Skeletal muscle tissue (tissue), 4 donors: ENCODE measurements around the gene MAF. TPM values are rescaled to one million over a fixed set of nuclear protein-coding genes. Genes with fewer than 3 reads are reported as not detected.
A peak's percentile ranks its signal among the peaks of the same experiment; 100 is the strongest.

Experiments
- H3K27ac ChIP-seq: one replicate; pipeline ENCODE4 v1.7.0; 2013; ENCODE audit warnings: mild to moderate bottlenecking, low read depth, low read length, inconsistent platforms
- H3K27me3 ChIP-seq, 3 donors: one replicate each; pipeline ENCODE4 v1.7.0; 2013; ENCODE audit warnings: low read length in 3 of 3; ENCODE audit not compliant: control insufficient read depth in 3 of 3, insufficient read depth in 3 of 3
- H3K36me3 ChIP-seq, 3 donors: one replicate each; pipeline ENCODE4 v1.7.0; 2013; ENCODE audit warnings: low read length in 3 of 3; ENCODE audit not compliant: control insufficient read depth in 3 of 3, insufficient read depth in 3 of 3
- H3K4me1 ChIP-seq, 3 donors: one replicate each; pipeline ENCODE4 v1.7.0; 2013; ENCODE audit warnings: low read length in 3 of 3, mild to moderate bottlenecking in 3 of 3; ENCODE audit not compliant: control insufficient read depth in 3 of 3, insufficient read depth in 3 of 3
- H3K4me3 ChIP-seq, 3 donors: one replicate each; pipeline ENCODE4 v1.7.0; 2013; ENCODE audit warnings: low read length in 3 of 3
- H3K9ac ChIP-seq, 3 donors: one replicate each; pipeline ENCODE4 v1.7.0; 2013; ENCODE audit warnings: low read length in 3 of 3, mild to moderate bottlenecking in 3 of 3, moderate library complexity in 2 of 3, low read depth in 1 of 3
- H3K9me3 ChIP-seq, 3 donors: one replicate each; pipeline ENCODE4 v1.7.0; 2013; ENCODE audit warnings: low read length in 3 of 3; ENCODE audit not compliant: control insufficient read depth in 3 of 3
- total RNA-seq: library from RNA; depleted of rRNA; stranded (reverse); fragments of >200 nt; gene quantifications from one replicate; pipeline ENCODE4 v1.2.3, GENCODE V29; 2014
- donor health status: Osteomylitis.

Gene MAF
- total RNA-seq: 17.2 TPM

DNA sequence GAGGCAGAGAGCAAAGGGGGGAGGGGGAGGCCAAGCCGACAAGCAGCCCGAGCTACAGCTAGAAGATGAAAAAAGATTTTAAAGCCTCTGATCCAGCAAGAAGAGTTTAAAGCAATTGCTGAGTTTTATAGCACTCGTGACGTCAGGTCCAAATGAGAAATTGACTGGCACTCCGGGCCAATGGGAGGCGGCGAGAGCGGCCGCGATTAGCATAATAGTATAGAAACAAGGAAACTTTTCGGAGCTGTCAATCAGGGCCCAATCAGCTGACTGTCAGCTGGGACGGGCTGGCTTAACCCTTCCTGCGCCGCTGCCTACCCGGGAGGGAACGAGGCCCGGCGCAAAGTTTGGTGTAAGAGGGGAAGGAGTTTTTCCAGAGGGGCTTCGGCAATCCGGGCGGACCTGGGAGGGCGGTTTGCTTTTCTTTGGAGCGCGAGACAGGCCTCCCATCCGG is at the start of gene MAF:
TSS of gene MAF (minus strand) at position 100 of the 454 bp plus-strand sequence. CDS start 835 bp downstream, outside the sequence.
- peak within 1 kb of the TSS; percentile 96 to 98 (median 97) for H3K9ac ChIP-seq
- H3K4me3 ChIP-seq: peak within 1 kb of the TSS; percentile 88 to 95 (median 89)
- H3K27ac ChIP-seq: peak within 1 kb of the TSS; percentile 98

DNA sequence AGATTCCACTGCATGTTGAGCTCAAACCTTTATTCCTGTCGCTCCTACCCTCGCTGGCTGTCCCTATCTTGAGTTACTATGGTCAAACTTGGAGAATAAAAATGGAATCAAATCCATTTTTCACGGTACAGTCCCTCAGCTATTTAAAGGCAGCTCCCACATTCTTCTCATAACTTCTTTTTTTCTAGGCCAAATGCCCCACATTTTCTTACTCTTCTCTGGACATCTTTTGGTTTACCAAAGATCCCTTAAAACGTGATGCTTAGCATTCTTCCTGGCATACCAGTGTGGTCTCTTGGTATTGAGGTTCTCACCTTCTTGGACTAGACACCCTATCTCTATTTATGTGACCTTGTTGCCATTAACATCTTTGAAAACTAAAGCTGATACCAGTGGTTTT is 48.3 kb upstream of the MAF start:
- H3K36me3 ChIP-seq: no peaks in the 10 kb centered on the region
- peaks cover 0 to 7% (median 0%) of the 10 kb centered on the region in 3 donors for H3K27me3 ChIP-seq
- no peak overlapping the region for H3K4me3 ChIP-seq
- no peak overlapping the region for H3K9ac ChIP-seq
- peaks cover 0 to 2% (median 2%) of the 10 kb centered on the region in 3 donors for H3K4me1 ChIP-seq
- no peaks in the 10 kb centered on the region for H3K9me3 ChIP-seq
- no peak overlapping the region for H3K27ac ChIP-seq

More for the DNA sequence above, at the start of gene MAF:
- Histone ChIP-seq H3K27me3 (no peaks in the 10 kb centered on the region), H3K9me3 (no peaks in the 10 kb centered on the region), H3K36me3 (peaks cover 2 to 5% (median 3%) of the 10 kb centered on the region in 3 donors), H3K4me1 (peaks cover 9 to 10% (median 10%) of the 10 kb centered on the region in 3 donors)

GRCh38 chr16:79647586-79647985 is 47.0 kb upstream of the MAF start:
- H3K9ac ChIP-seq: no peak overlapping the region
- H3K9me3 ChIP-seq: no peaks in the 10 kb centered on the region
- no peaks in the 10 kb centered on the region for H3K4me1 ChIP-seq
- H3K4me3 ChIP-seq: no peak overlapping the region
- no peaks in the 10 kb centered on the region for H3K36me3 ChIP-seq
- peaks cover 0 to 4% (median 0%) of the 10 kb centered on the region in 3 donors for H3K27me3 ChIP-seq
- H3K27ac ChIP-seq: no peak overlapping the region

DNA sequence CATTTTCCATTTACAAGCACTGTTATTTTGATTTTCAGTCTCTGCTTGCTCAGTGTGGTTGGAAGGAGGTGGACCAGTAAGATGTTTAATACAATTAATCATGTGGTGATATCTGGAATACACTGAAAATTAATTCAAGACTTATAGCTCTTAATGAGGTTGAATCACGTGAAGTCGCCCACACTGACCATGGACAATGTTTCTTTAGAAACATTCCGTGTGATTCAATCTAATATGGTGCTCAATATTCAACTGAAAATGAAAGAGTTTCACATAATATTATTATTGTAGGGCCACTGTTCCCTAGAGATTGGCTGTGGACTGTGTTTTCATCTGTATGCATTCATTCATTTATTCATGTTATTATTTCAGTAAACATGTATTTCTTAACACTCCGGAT is 45.2 kb upstream of the MAF start:
- peaks cover 0 to 4% (median 0%) of the 10 kb centered on the region in 3 donors for H3K27me3 ChIP-seq
- no peak overlapping the region for H3K9ac ChIP-seq
- no peaks in the 10 kb centered on the region for H3K9me3 ChIP-seq
- no peak overlapping the region for H3K4me3 ChIP-seq
- H3K27ac ChIP-seq: no peak overlapping the region
- H3K4me1 ChIP-seq: peaks cover 0 to 5% (median under 1%) of the 10 kb centered on the region in 3 donors
- no peaks in the 10 kb centered on the region for H3K36me3 ChIP-seq

GRCh38 chr16:79644971-79645667 is 44.6 kb upstream of the MAF start:
- Histone ChIP-seq H3K4me3 (no peak overlapping the region), H3K4me1 (peaks cover 0 to 6% (median 2%) of the 10 kb centered on the region in 3 donors), H3K27me3 (peaks cover 0 to 4% (median 0%) of the 10 kb centered on the region in 3 donors), H3K9ac (no peak overlapping the region), H3K9me3 (no peaks in the 10 kb centered on the region), H3K36me3 (no peaks in the 10 kb centered on the region), H3K27ac (no peak overlapping the region)

- no peak overlapping the region for H3K4me3 ChIP-seq
- no peak overlapping the region for H3K9ac ChIP-seq
- no peaks in the 10 kb centered on the region for H3K9me3 ChIP-seq
- peaks cover 0 to 6% (median 2%) of the 10 kb centered on the region in 3 donors for H3K4me1 ChIP-seq
- no peaks in the 10 kb centered on the region for H3K36me3 ChIP-seq
- H3K27ac ChIP-seq: no peak overlapping the region
- H3K27me3 ChIP-seq: peaks cover 0 to 4% (median 0%) of the 10 kb centered on the region in 3 donors
Observed at GRCh38 chr16:79642652-79643051, 42.1 kb upstream of the MAF start.

- H3K9me3 ChIP-seq: no peaks in the 10 kb centered on the region
- H3K27ac ChIP-seq: no peak overlapping the region
- peak overlapping the region in 2 of 3 donors; percentile 14 to 20 for H3K4me3 ChIP-seq
Observed at GRCh38 chr16:79640513-79641360, 40.2 kb upstream of the MAF start.

GRCh38 chr16:79639576-79640311 is 39.2 kb upstream of the MAF start:
- H3K36me3 ChIP-seq: no peaks in the 10 kb centered on the region
- no peak overlapping the region for H3K27ac ChIP-seq
- peaks cover 0 to 4% (median 0%) of the 10 kb centered on the region in 3 donors for H3K27me3 ChIP-seq
- H3K9ac ChIP-seq: no peak overlapping the region
- H3K4me1 ChIP-seq: peaks cover 0 to 6% (median 2%) of the 10 kb centered on the region in 3 donors
- H3K4me3 ChIP-seq: no peak overlapping the region
- H3K9me3 ChIP-seq: no peaks in the 10 kb centered on the region

More at GRCh38 chr16:79640513-79641360, 40.2 kb upstream of the MAF start:
- no peak overlapping the region for H3K9ac ChIP-seq
- no peaks in the 10 kb centered on the region for H3K36me3 ChIP-seq
- peaks cover 0 to 6% (median 2%) of the 10 kb centered on the region in 3 donors for H3K4me1 ChIP-seq
- peaks cover 0 to 4% (median 0%) of the 10 kb centered on the region in 3 donors for H3K27me3 ChIP-seq

DNA sequence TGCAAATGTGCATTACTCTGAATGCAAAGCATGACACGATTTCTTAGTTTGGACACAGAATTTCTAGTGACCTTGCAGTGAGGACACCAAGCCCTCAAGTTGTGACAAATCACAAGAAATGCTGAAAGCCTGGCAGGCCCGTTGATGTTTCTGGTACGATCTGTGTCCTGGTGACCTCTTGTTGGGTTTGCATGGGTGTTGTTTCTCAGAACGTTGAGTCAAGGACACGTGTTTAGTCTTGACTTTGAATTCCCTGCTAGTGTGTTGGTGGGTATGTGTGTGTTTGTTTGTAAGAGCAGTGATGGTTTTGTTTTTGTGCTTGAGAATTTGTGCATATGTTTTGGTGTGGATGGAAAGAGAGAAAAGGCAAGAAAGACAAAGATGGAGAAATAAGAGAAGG is 37.8 kb upstream of the MAF start:
- peaks cover 0 to 6% (median 2%) of the 10 kb centered on the region in 3 donors for H3K4me1 ChIP-seq
- no peak overlapping the region for H3K9ac ChIP-seq
- H3K36me3 ChIP-seq: no peaks in the 10 kb centered on the region
- H3K4me3 ChIP-seq: no peak overlapping the region
- H3K9me3 ChIP-seq: no peaks in the 10 kb centered on the region
- H3K27me3 ChIP-seq: no peaks in the 10 kb centered on the region
- no peak overlapping the region for H3K27ac ChIP-seq
